ENCODE data around the gene SLC25A3.

SLC25A3 gene

DNA sequence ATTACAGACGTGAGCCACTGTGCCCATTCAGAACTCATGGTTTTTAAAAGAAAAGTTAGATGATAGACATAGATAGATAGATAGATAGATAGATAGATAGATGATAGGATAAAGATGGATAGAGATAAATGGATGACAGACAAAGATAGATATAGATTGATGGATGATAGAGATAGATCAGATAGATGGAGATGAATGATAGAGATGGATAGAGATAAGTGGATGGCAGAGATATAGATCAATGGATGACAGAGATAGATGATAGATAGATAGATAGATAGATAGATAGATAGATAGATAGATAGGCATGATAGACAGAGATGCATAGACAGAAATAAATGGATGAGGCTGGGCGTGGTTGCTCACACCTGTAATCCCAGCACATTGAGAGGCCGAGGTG lies 13.7 kb upstream of the SLC25A3 start:
- TF ChIP-seq GABPA (IDR thresholded peaks at IDR 0.05; ENCODE audit: low read depth), result no peak
- TF ChIP-seq, protein P1, sequence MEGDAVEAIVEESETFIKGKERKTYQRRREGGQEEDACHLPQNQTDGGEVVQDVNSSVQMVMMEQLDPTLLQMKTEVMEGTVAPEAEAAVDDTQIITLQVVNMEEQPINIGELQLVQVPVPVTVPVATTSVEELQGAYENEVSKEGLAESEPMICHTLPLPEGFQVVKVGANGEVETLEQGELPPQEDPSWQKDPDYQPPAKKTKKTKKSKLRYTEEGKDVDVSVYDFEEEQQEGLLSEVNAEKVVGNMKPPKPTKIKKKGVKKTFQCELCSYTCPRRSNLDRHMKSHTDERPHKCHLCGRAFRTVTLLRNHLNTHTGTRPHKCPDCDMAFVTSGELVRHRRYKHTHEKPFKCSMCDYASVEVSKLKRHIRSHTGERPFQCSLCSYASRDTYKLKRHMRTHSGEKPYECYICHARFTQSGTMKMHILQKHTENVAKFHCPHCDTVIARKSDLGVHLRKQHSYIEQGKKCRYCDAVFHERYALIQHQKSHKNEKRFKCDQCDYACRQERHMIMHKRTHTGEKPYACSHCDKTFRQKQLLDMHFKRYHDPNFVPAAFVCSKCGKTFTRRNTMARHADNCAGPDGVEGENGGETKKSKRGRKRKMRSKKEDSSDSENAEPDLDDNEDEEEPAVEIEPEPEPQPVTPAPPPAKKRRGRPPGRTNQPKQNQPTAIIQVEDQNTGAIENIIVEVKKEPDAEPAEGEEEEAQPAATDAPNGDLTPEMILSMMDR (IDR thresholded peaks at IDR 0.05; ENCODE audit: insufficient read depth, low read length), result no peak
- TF ChIP-seq, protein P2, sequence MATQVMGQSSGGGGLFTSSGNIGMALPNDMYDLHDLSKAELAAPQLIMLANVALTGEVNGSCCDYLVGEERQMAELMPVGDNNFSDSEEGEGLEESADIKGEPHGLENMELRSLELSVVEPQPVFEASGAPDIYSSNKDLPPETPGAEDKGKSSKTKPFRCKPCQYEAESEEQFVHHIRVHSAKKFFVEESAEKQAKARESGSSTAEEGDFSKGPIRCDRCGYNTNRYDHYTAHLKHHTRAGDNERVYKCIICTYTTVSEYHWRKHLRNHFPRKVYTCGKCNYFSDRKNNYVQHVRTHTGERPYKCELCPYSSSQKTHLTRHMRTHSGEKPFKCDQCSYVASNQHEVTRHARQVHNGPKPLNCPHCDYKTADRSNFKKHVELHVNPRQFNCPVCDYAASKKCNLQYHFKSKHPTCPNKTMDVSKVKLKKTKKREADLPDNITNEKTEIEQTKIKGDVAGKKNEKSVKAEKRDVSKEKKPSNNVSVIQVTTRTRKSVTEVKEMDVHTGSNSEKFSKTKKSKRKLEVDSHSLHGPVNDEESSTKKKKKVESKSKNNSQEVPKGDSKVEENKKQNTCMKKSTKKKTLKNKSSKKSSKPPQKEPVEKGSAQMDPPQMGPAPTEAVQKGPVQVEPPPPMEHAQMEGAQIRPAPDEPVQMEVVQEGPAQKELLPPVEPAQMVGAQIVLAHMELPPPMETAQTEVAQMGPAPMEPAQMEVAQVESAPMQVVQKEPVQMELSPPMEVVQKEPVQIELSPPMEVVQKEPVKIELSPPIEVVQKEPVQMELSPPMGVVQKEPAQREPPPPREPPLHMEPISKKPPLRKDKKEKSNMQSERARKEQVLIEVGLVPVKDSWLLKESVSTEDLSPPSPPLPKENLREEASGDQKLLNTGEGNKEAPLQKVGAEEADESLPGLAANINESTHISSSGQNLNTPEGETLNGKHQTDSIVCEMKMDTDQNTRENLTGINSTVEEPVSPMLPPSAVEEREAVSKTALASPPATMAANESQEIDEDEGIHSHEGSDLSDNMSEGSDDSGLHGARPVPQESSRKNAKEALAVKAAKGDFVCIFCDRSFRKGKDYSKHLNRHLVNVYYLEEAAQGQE (IDR thresholded peaks at IDR 0.05; ENCODE audit: insufficient replicate concordance, low read depth), result no peak
- no peak for TF ChIP-seq SPI1 (IDR thresholded peaks at IDR 0.05; ENCODE audit: borderline replicate concordance, low read depth)
- no peak for TF ChIP-seq POLR2AphosphoS5 (IDR thresholded peaks at IDR 0.05; ENCODE audit: low read depth)
- Histone ChIP-seq H3K4me3 (replicated peaks; ENCODE audit: insufficient read depth, low read length) (no peak overlapping the region), H3K27ac (replicated peaks) (no peak overlapping the region), H3K27me3 (ENCODE audit: insufficient read depth, poor library complexity, severe bottlenecking) (no peaks in the 10 kb centered on the region)
- DNase-seq (ENCODE audit: low read depth in 1 of 2, low spot score in 1 of 2), result no peak

DNA sequence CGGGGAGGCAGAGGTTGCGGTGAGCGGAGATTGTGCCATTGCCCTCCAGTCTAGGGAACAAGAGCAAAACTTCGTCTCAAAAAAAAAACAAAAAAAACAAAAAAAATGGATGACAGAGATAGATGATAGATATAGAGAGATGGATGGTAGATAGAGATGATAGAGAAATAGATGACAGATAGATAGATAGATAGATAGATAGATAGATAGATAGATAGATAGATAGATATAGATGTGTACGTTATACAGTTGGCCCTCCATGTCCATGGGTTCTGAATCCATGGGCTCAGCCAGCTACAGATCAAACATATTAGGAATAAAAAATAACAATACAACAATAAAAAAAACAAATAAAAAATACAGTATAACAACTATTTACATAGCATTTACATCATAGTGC lies 12.8 kb upstream of the SLC25A3 start:
- H3K27ac ChIP-seq (replicated peaks), result no peak overlapping the region
- TF ChIP-seq, protein P2 (IDR thresholded peaks at IDR 0.05; ENCODE audit: insufficient replicate concordance, low read depth), result no peak
- TF ChIP-seq POLR2AphosphoS5 (IDR thresholded peaks at IDR 0.05; ENCODE audit: low read depth) (no peak), SPI1 (IDR thresholded peaks at IDR 0.05; ENCODE audit: borderline replicate concordance, low read depth) (no peak), GABPA (IDR thresholded peaks at IDR 0.05; ENCODE audit: low read depth) (no peak)
- TF ChIP-seq, protein P1 (IDR thresholded peaks at IDR 0.05; ENCODE audit: insufficient read depth, low read length), result no peak
- no peaks in the 10 kb centered on the region for H3K27me3 ChIP-seq (ENCODE audit: insufficient read depth, poor library complexity, severe bottlenecking)
- H3K4me3 ChIP-seq (replicated peaks; ENCODE audit: insufficient read depth, low read length), result no peak overlapping the region
- DNase-seq (ENCODE audit: low read depth in 1 of 2, low spot score in 1 of 2), result no peak

DNA sequence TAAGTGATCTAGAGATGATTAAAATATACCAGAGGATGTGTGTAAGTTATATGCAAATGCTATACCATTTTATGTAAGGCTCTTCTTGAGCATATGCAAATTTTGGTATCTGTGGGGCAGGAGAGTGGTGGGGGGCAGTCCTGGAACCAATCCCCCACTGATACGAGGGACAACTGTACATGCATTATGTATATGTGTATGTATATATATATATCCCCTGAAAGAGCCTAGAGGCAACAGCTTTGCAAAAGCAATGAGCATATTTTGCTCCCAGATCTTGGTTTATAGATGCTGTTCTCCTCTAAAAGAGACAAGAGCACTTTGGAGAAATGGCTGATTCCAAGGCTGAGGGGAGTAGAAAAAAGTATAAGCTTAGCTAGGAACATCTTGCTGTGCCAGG lies 12.4 kb upstream of the SLC25A3 start:
- Histone ChIP-seq H3K27me3 (ENCODE audit: insufficient read depth, poor library complexity, severe bottlenecking) (no peaks in the 10 kb centered on the region), H3K4me3 (replicated peaks; ENCODE audit: insufficient read depth, low read length) (no peak overlapping the region), H3K27ac (replicated peaks) (no peak overlapping the region)
- DNase-seq (ENCODE audit: low read depth in 1 of 2, low spot score in 1 of 2), result no peak
- TF ChIP-seq POLR2AphosphoS5 (IDR thresholded peaks at IDR 0.05; ENCODE audit: low read depth) (no peak), SPI1 (IDR thresholded peaks at IDR 0.05; ENCODE audit: borderline replicate concordance, low read depth) (no peak), GABPA (IDR thresholded peaks at IDR 0.05; ENCODE audit: low read depth) (no peak)
- TF ChIP-seq, protein P2 (IDR thresholded peaks at IDR 0.05; ENCODE audit: insufficient replicate concordance, low read depth), result no peak
- TF ChIP-seq, protein P1 (IDR thresholded peaks at IDR 0.05; ENCODE audit: insufficient read depth, low read length), result no peak
